Upper lobe of left lung (tissue), 6 donors: ENCODE measurements around the gene POLG. TPM values are rescaled to one million over a fixed set of nuclear protein-coding genes. Genes with fewer than 3 reads are reported as not detected.

ENCODE experiments used
- ATAC-seq, 2 donors: fragments of 200-7000 bp; cut with Tn5 transposase; one replicate each; pipeline ENCODE4 v1.9.1; 2022; ENCODE audit warnings: mild to moderate bottlenecking in 2 of 2, moderate library complexity in 2 of 2; ENCODE audit not compliant: low FRiP score in 2 of 2
- DNase-seq, 2 donors: peaks; one replicate each; pipeline ENCODE4 v3.0.0-alpha.2; 2019 to 2020
- H3K27ac ChIP-seq, 4 donors: fragments of 200-600 bp; sonication (generic); one replicate each; pipeline ENCODE4 v1.5.1; 2016 to 2019
- H3K27me3 ChIP-seq, 4 donors: fragments of 200-600 bp; sonication (generic); one replicate each; pipeline ENCODE4 v1.5.1; 2017 to 2019
- H3K36me3 ChIP-seq, 4 donors: fragments of 200-600 bp; sonication (generic); one replicate each; pipeline ENCODE4 v1.5.1; 2016 to 2019
- H3K4me1 ChIP-seq, 4 donors: fragments of 200-600 bp; sonication (generic); one replicate each; pipeline ENCODE4 v1.5.1; 2018 to 2019
- H3K4me3 ChIP-seq, 4 donors: fragments of 200-600 bp; sonication (generic); one replicate each; pipeline ENCODE4 v1.5.1; 2017 to 2019; ENCODE audit warnings: mild to moderate bottlenecking in 2 of 4, moderate library complexity in 1 of 4
- H3K9me3 ChIP-seq, 4 donors: fragments of 200-600 bp; sonication (generic); one replicate each; pipeline ENCODE4 v1.5.1; 2018 to 2019
- CTCF ChIP-seq, 6 experiments: fragments of 450-650 bp in 4 of 6; fragments of 200-600 bp in 2 of 6; sonication (generic) in 2 of 6; IDR thresholded peaks; one replicate each; pipeline ENCODE4 v1.5.1; 2016 to 2019; ENCODE audit warnings: antibody characterized with exemption in 6 of 6
- EP300 ChIP-seq, 4 donors: sonication (generic); formaldehyde crosslinking; IDR thresholded peaks; one replicate each; pipeline ENCODE4 v1.5.1; 2017; ENCODE audit warnings: antibody characterized with exemption in 4 of 4, control low read depth in 2 of 4
- POLR2A ChIP-seq, 4 donors: fragments of 450-650 bp; IDR thresholded peaks; one replicate each; pipeline ENCODE4 v1.5.1; 2016 to 2017; ENCODE audit warnings: antibody characterized with exemption in 4 of 4, mild to moderate bottlenecking in 2 of 4
- POLR2AphosphoS5 ChIP-seq, 2 donors: sonication (generic); formaldehyde crosslinking; IDR thresholded peaks; one replicate each; pipeline ENCODE4 v1.5.1; 2017; ENCODE audit warnings: antibody characterized with exemption in 2 of 2
- WGBS, 2 donors: methylation state at CpG; one replicate each; pipeline ENCODE4 v1.1.5; 2017 to 2018; 5-methylcytosine and 5-hydroxymethylcytosine counted together
- total RNA-seq, 6 donors: library from RNA; depleted of rRNA in 4 of 6; stranded (reverse); fragments of >200 nt in 4 of 6; gene quantifications; one replicate each; pipeline versions ENCODE4 v1.1.0 to v1.2.1, GENCODE V29; 2016 to 2021
- donor health status: DM: no; HTN: no; CAD: no; lungs with moderate emphysema.
- donor health status: DM: no; HTN: yes; CAD: no; lungs with severe emphysema.

POLG gene
- total RNA-seq, 6 donors from 2014 or later = 58.3 to 185 (median 75.0) TPM

GRCh38 chr15:89342840-89343239, 8.2 kb upstream of the POLG start:
- TF ChIP-seq POLR2AphosphoS5 (IDR thresholded peaks at IDR 0.05) (no peak), EP300 (IDR thresholded peaks at IDR 0.05) (no peak), POLR2A (IDR thresholded peaks at IDR 0.05) (no peak), CTCF (IDR thresholded peaks at IDR 0.05) (no peak)
- no peaks in the 10 kb centered on the region for H3K9me3 ChIP-seq
- H3K27me3 ChIP-seq = no peaks in the 10 kb centered on the region
- 90 to 91% methylated on average over 2 to 3 of the region's 3 CpGs for WGBS, 2 donors
- DNase-seq (no peak), ATAC-seq (no peak)
- no peak overlapping the region for H3K27ac ChIP-seq
- no peak overlapping the region for H3K4me3 ChIP-seq
- no peaks in the 10 kb centered on the region for H3K4me1 ChIP-seq
- H3K36me3 ChIP-seq = no peaks in the 10 kb centered on the region

- Histone ChIP-seq H3K9me3 (no peaks in the 10 kb centered on the region), H3K4me1 (no peaks in the 10 kb centered on the region), H3K4me3 (no peak overlapping the region), H3K36me3 (no peaks in the 10 kb centered on the region), H3K27me3 (no peaks in the 10 kb centered on the region), H3K27ac (no peak overlapping the region)
- ATAC-seq (peak in 1 of 2 donors; percentile 78), DNase-seq (peak in 1 of 2 donors; percentile 72)
- 60 to 80% methylated on average over 4 to 8 of the region's 8 CpGs for WGBS, 2 donors
- no peak for TF ChIP-seq CTCF (IDR thresholded peaks at IDR 0.05)
- no peak for TF ChIP-seq POLR2AphosphoS5 (IDR thresholded peaks at IDR 0.05)
- TF ChIP-seq POLR2A (IDR thresholded peaks at IDR 0.05) = no peak
- no peak for TF ChIP-seq EP300 (IDR thresholded peaks at IDR 0.05)
These were observed 6.8 kb upstream of the POLG start for GRCh38 chr15:89341316-89342005.

GRCh38 chr15:89340573-89340972, 5.9 kb upstream of the POLG start:
- TF ChIP-seq POLR2AphosphoS5 (IDR thresholded peaks at IDR 0.05) (no peak), CTCF (IDR thresholded peaks at IDR 0.05) (no peak), POLR2A (IDR thresholded peaks at IDR 0.05) (no peak), EP300 (IDR thresholded peaks at IDR 0.05) (no peak)
- Histone ChIP-seq H3K9me3 (no peaks in the 10 kb centered on the region), H3K36me3 (no peaks in the 10 kb centered on the region), H3K4me3 (no peak overlapping the region), H3K27ac (no peak overlapping the region), H3K27me3 (no peaks in the 10 kb centered on the region), H3K4me1 (peaks cover 0 to 4% (median 3%) of the 10 kb centered on the region in 4 donors)
- peak in 1 of 2 donors; percentile 12 for ATAC-seq
- no peak for DNase-seq
- 72% methylated on average over 7 of the region's 7 CpGs for WGBS, 2 donors

- H3K27me3 ChIP-seq = no peaks in the 10 kb centered on the region
- ATAC-seq (no peak), DNase-seq (no peak)
- H3K36me3 ChIP-seq = peaks cover 0 to 5% (median 3%) of the 10 kb centered on the region in 4 donors
- peaks cover 9 to 20% (median 14%) of the 10 kb centered on the region in 4 donors for H3K4me1 ChIP-seq
- H3K9me3 ChIP-seq = no peaks in the 10 kb centered on the region
- H3K27ac ChIP-seq = no peak overlapping the region
- no peak overlapping the region for H3K4me3 ChIP-seq
- 81 to 84% methylated on average over 6 of the region's 6 CpGs for WGBS, 2 donors
- no peak for TF ChIP-seq EP300 (IDR thresholded peaks at IDR 0.05)
- no peak for TF ChIP-seq POLR2AphosphoS5 (IDR thresholded peaks at IDR 0.05)
- TF ChIP-seq CTCF (IDR thresholded peaks at IDR 0.05) = no peak
- TF ChIP-seq POLR2A (IDR thresholded peaks at IDR 0.05) = no peak
These were observed 3.4 kb upstream of the POLG start for GRCh38 chr15:89338036-89338435.
